MM.1S (cell line): ENCODE data around the gene RBFOX2.

Source experiments
- EZH2 ChIP-seq: fragments of 300-600 bp; sonication (generic); optimal IDR thresholded peaks from 2 replicates; pipeline ENCODE3; 2017; ENCODE audit warnings: low read depth, mild to moderate bottlenecking, antibody characterized with exemption, low read length, mixed read lengths
- TF ChIP-seq, protein P1 (sequence below): fragments of 300-600 bp; sonication (generic); IDR thresholded peaks from 2 replicates; pipeline ENCODE4 v1.5.1; 2016; ENCODE audit warnings: antibody characterized with exemption, low read length, mixed read lengths

DNA sequence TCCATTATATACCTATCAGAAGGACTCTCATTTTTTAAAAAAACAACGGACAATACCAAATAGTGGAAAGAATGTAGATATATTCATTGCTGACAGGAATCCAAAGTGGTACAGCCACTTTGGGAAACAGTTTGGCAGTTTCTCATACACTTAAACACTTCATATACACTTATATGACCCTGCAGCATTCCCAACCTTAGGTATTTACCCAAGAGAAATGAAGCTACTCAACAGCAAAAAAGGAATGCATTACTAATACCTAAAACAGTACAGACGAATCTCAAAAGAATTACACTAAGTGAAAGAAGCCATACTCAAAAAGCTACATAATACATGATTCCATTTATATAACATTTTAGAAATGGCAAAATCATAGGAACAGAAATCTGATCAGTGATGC, 51.5 kb downstream of the RBFOX2 start:
- TF ChIP-seq EZH2, result no peak
- TF ChIP-seq, protein P1, sequence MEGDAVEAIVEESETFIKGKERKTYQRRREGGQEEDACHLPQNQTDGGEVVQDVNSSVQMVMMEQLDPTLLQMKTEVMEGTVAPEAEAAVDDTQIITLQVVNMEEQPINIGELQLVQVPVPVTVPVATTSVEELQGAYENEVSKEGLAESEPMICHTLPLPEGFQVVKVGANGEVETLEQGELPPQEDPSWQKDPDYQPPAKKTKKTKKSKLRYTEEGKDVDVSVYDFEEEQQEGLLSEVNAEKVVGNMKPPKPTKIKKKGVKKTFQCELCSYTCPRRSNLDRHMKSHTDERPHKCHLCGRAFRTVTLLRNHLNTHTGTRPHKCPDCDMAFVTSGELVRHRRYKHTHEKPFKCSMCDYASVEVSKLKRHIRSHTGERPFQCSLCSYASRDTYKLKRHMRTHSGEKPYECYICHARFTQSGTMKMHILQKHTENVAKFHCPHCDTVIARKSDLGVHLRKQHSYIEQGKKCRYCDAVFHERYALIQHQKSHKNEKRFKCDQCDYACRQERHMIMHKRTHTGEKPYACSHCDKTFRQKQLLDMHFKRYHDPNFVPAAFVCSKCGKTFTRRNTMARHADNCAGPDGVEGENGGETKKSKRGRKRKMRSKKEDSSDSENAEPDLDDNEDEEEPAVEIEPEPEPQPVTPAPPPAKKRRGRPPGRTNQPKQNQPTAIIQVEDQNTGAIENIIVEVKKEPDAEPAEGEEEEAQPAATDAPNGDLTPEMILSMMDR, result no peak
